Endothelial cell (in vitro differentiated cells): ENCODE measurements around the gene KDM8. TPM values are rescaled to one million over a fixed set of nuclear protein-coding genes. Genes with fewer than 3 reads are reported as not detected.

Experiments
- DNase-seq: peaks from one replicate; pipeline ENCODE4 v3.0.0; 2021; ENCODE audit warnings: low spot score
- H3K27ac Mint-ChIP-seq: one replicate; pipeline ENCODE4 v1.8.0; 2021; ENCODE audit warnings: mixed read lengths, inconsistent platforms; ENCODE audit not compliant: unreplicated experiment
- H3K27me3 Mint-ChIP-seq: one replicate; pipeline ENCODE4 v1.8.0; 2021; ENCODE audit warnings: mild to moderate bottlenecking, moderate library complexity, mixed read lengths, inconsistent platforms; ENCODE audit not compliant: unreplicated experiment
- H3K36me3 Mint-ChIP-seq: one replicate; pipeline ENCODE4 v1.8.0; 2021; ENCODE audit warnings: mild to moderate bottlenecking, low read depth, mixed read lengths, inconsistent platforms; ENCODE audit not compliant: unreplicated experiment
- H3K4me1 Mint-ChIP-seq: one replicate; pipeline ENCODE4 v1.8.0; 2021; ENCODE audit warnings: mild to moderate bottlenecking, mixed read lengths, inconsistent platforms; ENCODE audit not compliant: unreplicated experiment
- H3K4me3 Mint-ChIP-seq: one replicate; pipeline ENCODE4 v1.8.0; 2021; ENCODE audit warnings: mild to moderate bottlenecking, mixed read lengths, inconsistent platforms; ENCODE audit not compliant: unreplicated experiment
- H3K9me3 Mint-ChIP-seq: one replicate; pipeline ENCODE4 v1.8.0; 2021; ENCODE audit warnings: mixed read lengths, inconsistent platforms; ENCODE audit not compliant: unreplicated experiment
- total RNA-seq: library from RNA; stranded (reverse); fragmentation: NEBNext Ultra II Directional; extraction: Animal tissue kit (Norgen Biotek cat#: 25700); gene quantifications from one replicate; pipeline ENCODE4 v1.2.1, GENCODE V29; 2021; ENCODE audit not compliant: unreplicated experiment
- TF ChIP-seq, protein P1 (sequence below): fragments of 200-600 bp; sonication (generic); IDR thresholded peaks from one replicate; pipeline ENCODE4 v1.5.0; 2021; ENCODE audit warnings: antibody characterized with exemption; ENCODE audit not compliant: unreplicated experiment

KDM8 gene
- total RNA-seq, 1 donor from 2014 or later: 5.7 TPM

GRCh38 chr16:27190316-27190871 lies 12.9 kb upstream of the KDM8 start:
- TF ChIP-seq, protein P1, sequence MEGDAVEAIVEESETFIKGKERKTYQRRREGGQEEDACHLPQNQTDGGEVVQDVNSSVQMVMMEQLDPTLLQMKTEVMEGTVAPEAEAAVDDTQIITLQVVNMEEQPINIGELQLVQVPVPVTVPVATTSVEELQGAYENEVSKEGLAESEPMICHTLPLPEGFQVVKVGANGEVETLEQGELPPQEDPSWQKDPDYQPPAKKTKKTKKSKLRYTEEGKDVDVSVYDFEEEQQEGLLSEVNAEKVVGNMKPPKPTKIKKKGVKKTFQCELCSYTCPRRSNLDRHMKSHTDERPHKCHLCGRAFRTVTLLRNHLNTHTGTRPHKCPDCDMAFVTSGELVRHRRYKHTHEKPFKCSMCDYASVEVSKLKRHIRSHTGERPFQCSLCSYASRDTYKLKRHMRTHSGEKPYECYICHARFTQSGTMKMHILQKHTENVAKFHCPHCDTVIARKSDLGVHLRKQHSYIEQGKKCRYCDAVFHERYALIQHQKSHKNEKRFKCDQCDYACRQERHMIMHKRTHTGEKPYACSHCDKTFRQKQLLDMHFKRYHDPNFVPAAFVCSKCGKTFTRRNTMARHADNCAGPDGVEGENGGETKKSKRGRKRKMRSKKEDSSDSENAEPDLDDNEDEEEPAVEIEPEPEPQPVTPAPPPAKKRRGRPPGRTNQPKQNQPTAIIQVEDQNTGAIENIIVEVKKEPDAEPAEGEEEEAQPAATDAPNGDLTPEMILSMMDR: no peak
- Mint-ChIP-seq H3K9me3 (no peaks in the 10 kb centered on the region), H3K27me3 (no peaks in the 10 kb centered on the region), H3K36me3 (no peaks in the 10 kb centered on the region), H3K4me3 (no peak overlapping the region), H3K27ac (no peak overlapping the region), H3K4me1 (no peaks in the 10 kb centered on the region)
- no peak for DNase-seq

DNA sequence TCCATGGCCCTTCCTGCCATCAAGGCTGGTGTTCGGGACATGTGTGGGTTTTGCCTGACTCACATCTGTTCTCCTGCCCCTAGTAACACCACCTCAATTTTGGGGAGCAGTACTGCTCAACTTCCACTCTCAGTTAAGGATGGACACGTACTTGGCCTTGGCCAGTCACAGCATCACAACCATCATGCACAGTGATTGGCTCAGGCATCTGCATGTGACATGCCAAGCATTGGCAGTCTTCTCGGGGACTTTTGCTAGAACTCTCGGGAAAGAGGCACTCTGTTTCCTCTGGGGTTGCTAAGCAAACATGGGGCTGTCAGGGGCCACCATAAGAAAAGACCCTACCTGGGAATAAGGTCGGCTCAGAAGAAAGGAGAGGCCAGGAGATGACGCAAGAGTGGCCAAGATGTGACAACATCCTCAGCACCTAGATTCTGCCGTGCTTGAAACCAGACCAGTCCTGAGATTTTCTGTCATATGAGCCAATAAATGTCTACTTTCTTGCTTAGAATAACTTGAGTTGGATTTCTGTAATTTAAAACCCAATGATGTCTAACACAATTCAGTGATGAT lies 11.9 kb upstream of the KDM8 start:
- H3K4me3 Mint-ChIP-seq: no peak overlapping the region
- no peaks in the 10 kb centered on the region for H3K4me1 Mint-ChIP-seq
- H3K27me3 Mint-ChIP-seq: no peaks in the 10 kb centered on the region
- H3K27ac Mint-ChIP-seq: no peak overlapping the region
- no peak for DNase-seq
- TF ChIP-seq, protein P1: no peak
- no peaks in the 10 kb centered on the region for H3K9me3 Mint-ChIP-seq
- H3K36me3 Mint-ChIP-seq: no peaks in the 10 kb centered on the region

- Mint-ChIP-seq H3K27ac (no peak overlapping the region), H3K36me3 (no peaks in the 10 kb centered on the region), H3K4me3 (no peak overlapping the region), H3K27me3 (peaks cover 1% of the 10 kb centered on the region), H3K4me1 (no peaks in the 10 kb centered on the region), H3K9me3 (no peaks in the 10 kb centered on the region)
- DNase-seq: no peak
- TF ChIP-seq, protein P1: no peak
These were observed 9.9 kb upstream of the KDM8 start for GRCh38 chr16:27193300-27193990.

- no peak overlapping the region for H3K4me3 Mint-ChIP-seq
- H3K27ac Mint-ChIP-seq: no peak overlapping the region
- TF ChIP-seq, protein P1: no peak
- DNase-seq: no peak
- no peaks in the 10 kb centered on the region for H3K4me1 Mint-ChIP-seq
- peaks cover 1% of the 10 kb centered on the region for H3K27me3 Mint-ChIP-seq
- H3K36me3 Mint-ChIP-seq: no peaks in the 10 kb centered on the region
- H3K9me3 Mint-ChIP-seq: no peaks in the 10 kb centered on the region
These were observed 8.1 kb upstream of the KDM8 start for GRCh38 chr16:27195076-27195741.
